HG03571 (cell line): ENCODE measurements around the gene FOXD4L5.
"Not testable (repeated sequence)": the region's sequence is repeated elsewhere in the genome, so short reads cannot be mapped to it uniquely, and the experiment has no call there.

Experiments
- ATAC-seq: cut with Tn5 transposase; IDR thresholded peaks from one replicate; pipeline ENCODE4 v1.9.1; 2021; ENCODE audit not compliant: unreplicated experiment

The FOXD4L5 gene

GRCh38 chr9:65285109-65285508 lies at the start of gene FOXD4L5:
Gene FOXD4L5, minus strand, starts transcription at chr9:65285209. Its CDS starts 832 bp downstream, at chr9:65284377.
- ATAC-seq, result not testable (repeated sequence)

DNA sequence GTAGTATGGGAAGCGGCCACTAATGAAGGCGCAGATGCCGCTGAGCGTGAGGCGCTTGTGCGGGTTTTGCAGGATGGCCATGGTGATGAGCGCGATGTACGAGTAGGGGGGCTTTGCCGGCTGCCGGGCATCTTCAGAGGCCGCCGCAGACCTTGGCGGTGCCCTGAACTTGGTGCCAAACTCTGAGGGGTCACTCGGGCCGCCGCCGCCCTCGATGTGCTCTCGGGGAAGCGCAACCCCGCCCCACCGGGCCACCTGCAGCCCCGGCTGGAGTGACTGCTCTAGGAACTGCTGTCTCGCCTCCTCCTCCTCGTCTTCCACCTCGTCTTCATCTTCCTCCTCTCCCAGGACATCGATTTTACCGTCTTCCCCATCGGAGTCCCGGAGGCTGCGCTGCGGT lies 1.1 kb downstream of the FOXD4L5 start:
- ATAC-seq, result not testable (repeated sequence)

DNA sequence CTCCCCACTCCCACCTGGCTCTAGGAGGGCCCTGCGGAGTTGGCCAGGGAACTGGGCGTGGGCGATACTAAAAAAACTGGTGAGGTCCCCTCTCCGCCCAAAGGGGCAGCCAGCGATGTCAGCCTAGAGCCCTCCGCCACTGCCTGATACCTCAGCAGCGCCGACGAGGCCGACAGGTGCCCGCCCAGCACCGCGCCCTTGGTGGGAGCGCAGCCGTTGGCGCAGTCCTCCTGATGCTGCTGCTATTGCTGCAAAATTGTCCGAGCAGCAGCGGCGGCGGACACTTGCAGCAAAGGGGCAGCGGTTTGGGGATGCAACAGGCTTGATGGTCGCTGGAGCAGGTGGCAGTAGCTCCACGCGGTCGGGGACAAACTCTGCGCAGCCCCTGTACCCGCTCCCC lies 2.0 kb downstream of the FOXD4L5 start:
- ATAC-seq, result not testable (repeated sequence)
